Endothelial cell of umbilical vein (primary cell): ENCODE results near the gene ATXN7L1.

Experiments used
- CTCF ChIP-seq, 2 donors: IDR thresholded peaks; 1 replicate in 1 of 2; 2 replicates in 1 of 2; pipeline ENCODE4 v1.5.1; 2011; ENCODE audit warnings: low read length in 2 of 2, mild to moderate bottlenecking in 2 of 2, moderate library complexity in 2 of 2, control low read depth in 1 of 2, inconsistent platforms in 1 of 2, low read depth in 1 of 2; ENCODE audit not compliant: insufficient read depth in 1 of 2; ENCODE audit errors: extremely low read depth in 1 of 2
- EZH2 ChIP-seq: IDR thresholded peaks from 2 replicates; pipeline ENCODE4 v1.6.1; 2012; ENCODE audit warnings: borderline replicate concordance, low read depth, mild to moderate bottlenecking, moderate library complexity, low read length, inconsistent platforms; ENCODE audit not compliant: severe bottlenecking
- POLR2A ChIP-seq: IDR thresholded peaks from 2 replicates; pipeline ENCODE4 v1.6.1; 2012; ENCODE audit warnings: low read depth, mild to moderate bottlenecking, control low read depth, low read length
- POLR2AphosphoS5 ChIP-seq: IDR thresholded peaks from 2 replicates; pipeline ENCODE4 v1.6.1; 2012; ENCODE audit warnings: low read depth, mild to moderate bottlenecking, control low read depth, low read length, moderate library complexity; ENCODE audit not compliant: insufficient read depth
- TF ChIP-seq, protein P1 (sequence below): IDR thresholded peaks from 2 replicates; pipeline ENCODE4 v1.6.1; 2011; ENCODE audit not compliant: insufficient read depth, insufficient read length

DNA sequence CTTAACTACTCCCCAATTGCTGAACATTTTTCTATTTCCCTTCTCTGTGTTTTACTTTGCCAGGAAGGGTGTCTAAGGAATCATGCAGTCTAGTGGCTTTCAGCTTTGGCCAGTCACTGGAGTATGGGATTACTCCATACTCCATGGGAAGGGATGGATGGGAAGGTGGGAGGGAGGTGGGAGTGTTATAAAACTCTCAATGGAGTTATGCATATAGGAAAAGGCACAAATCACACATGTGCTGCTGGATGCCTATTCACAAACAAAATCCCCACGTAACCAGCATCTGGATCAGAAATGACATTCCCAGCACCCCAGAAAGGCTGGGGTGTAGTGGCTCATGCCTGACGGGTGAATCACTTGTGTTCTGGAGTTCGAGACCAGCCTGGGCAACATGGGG lies 125.3 kb downstream of the ATXN7L1 start:
- no peak for TF ChIP-seq POLR2A
- TF ChIP-seq, protein P1, sequence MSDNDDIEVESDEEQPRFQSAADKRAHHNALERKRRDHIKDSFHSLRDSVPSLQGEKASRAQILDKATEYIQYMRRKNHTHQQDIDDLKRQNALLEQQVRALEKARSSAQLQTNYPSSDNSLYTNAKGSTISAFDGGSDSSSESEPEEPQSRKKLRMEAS = no peak
- no peak for TF ChIP-seq CTCF (IDR thresholded peaks at IDR 0.05; ENCODE audit: extremely low read depth in 1 of 2, insufficient read depth in 1 of 2, low read depth in 1 of 2, low read length in 2 of 2)
- TF ChIP-seq EZH2 = no peak
- no peak for TF ChIP-seq POLR2AphosphoS5
